HEK293 (cell line): ENCODE measurements around the gene LDB1.

Experiments
- BCL11A ChIP-seq: fragments of 450-650 bp; formaldehyde crosslinking; IDR thresholded peaks from 2 replicates; pipeline ENCODE4 v1.5.1; 2016; ENCODE audit warnings: low read depth, missing biosample characterization, missing genetic modification characterization
- EGR2 ChIP-seq: fragments of 450-650 bp; formaldehyde crosslinking; IDR thresholded peaks from 2 replicates; pipeline ENCODE4 v1.5.1; 2016; ENCODE audit warnings: low read depth, missing biosample characterization, missing genetic modification characterization
- GLIS2 ChIP-seq: fragments of 450-650 bp; formaldehyde crosslinking; IDR thresholded peaks from 2 replicates; pipeline ENCODE4 v1.5.1; 2016; ENCODE audit warnings: missing biosample characterization, missing genetic modification characterization
- IKZF3 ChIP-seq: fragments of 450-650 bp; IDR thresholded peaks from 2 replicates; pipeline ENCODE4 v1.5.0; 2018; ENCODE audit warnings: missing biosample characterization, mild to moderate bottlenecking, missing genetic modification characterization, moderate library complexity
- OSR2 ChIP-seq: fragments of 450-650 bp; formaldehyde crosslinking; IDR thresholded peaks from 2 replicates; pipeline ENCODE4 v1.5.1; 2016; ENCODE audit warnings: missing biosample characterization, missing genetic modification characterization
- SP2 ChIP-seq: fragments of 450-650 bp; formaldehyde crosslinking; IDR thresholded peaks from 2 replicates; pipeline ENCODE4 v1.5.1; 2016; ENCODE audit warnings: missing biosample characterization, missing genetic modification characterization
- SP7 ChIP-seq: fragments of 450-650 bp; formaldehyde crosslinking; IDR thresholded peaks from 2 replicates; pipeline ENCODE4 v1.5.1; 2016; ENCODE audit warnings: missing biosample characterization, missing genetic modification characterization
- ZBTB20 ChIP-seq: fragments of 450-650 bp; formaldehyde crosslinking; IDR thresholded peaks from 2 replicates; pipeline ENCODE4 v1.5.1; 2016; ENCODE audit warnings: missing biosample characterization, missing genetic modification characterization
- ZBTB48 ChIP-seq: fragments of 450-650 bp; formaldehyde crosslinking; IDR thresholded peaks from 2 replicates; pipeline ENCODE4 v1.5.1; 2016; ENCODE audit warnings: missing biosample characterization, missing genetic modification characterization
- ZBTB8A ChIP-seq: fragments of 450-650 bp; formaldehyde crosslinking; IDR thresholded peaks from 2 replicates; pipeline ENCODE4 v1.5.1; 2016; ENCODE audit warnings: missing biosample characterization, missing genetic modification characterization
- ZIC2 ChIP-seq: fragments of 450-650 bp; formaldehyde crosslinking; IDR thresholded peaks from 2 replicates; pipeline ENCODE4 v1.5.1; 2016; ENCODE audit warnings: missing biosample characterization, missing genetic modification characterization
- ZNF16 ChIP-seq: fragments of 450-650 bp; formaldehyde crosslinking; IDR thresholded peaks from 2 replicates; pipeline ENCODE4 v1.5.1; 2016; ENCODE audit warnings: low read depth, missing biosample characterization, missing genetic modification characterization
- ZNF174 ChIP-seq: fragments of 450-650 bp; formaldehyde crosslinking; IDR thresholded peaks from 2 replicates; pipeline ENCODE4 v1.5.0; 2017; ENCODE audit warnings: missing biosample characterization, mild to moderate bottlenecking, missing genetic modification characterization
- ZNF211 ChIP-seq: fragments of 450-650 bp; formaldehyde crosslinking; IDR thresholded peaks from 2 replicates; pipeline ENCODE4 v1.5.1; 2016; ENCODE audit warnings: low read depth, missing biosample characterization, missing genetic modification characterization
- ZNF223 ChIP-seq: fragments of 450-650 bp; formaldehyde crosslinking; IDR thresholded peaks from 2 replicates; pipeline ENCODE4 v1.5.1; 2016; ENCODE audit warnings: missing biosample characterization, missing genetic modification characterization
- ZNF24 ChIP-seq: fragments of 450-650 bp; formaldehyde crosslinking; IDR thresholded peaks from 2 replicates; pipeline ENCODE4 v1.5.1; 2016; ENCODE audit warnings: missing biosample characterization, missing genetic modification characterization
- ZNF366 ChIP-seq: fragments of 450-650 bp; formaldehyde crosslinking; conservative IDR thresholded peaks from 2 replicates; pipeline ENCODE4 v1.5.1; 2016; ENCODE audit warnings: missing biosample characterization, missing genetic modification characterization
- ZNF394 ChIP-seq: fragments of 450-650 bp; formaldehyde crosslinking; IDR thresholded peaks from 2 replicates; pipeline ENCODE4 v1.5.1; 2016; ENCODE audit warnings: missing biosample characterization, missing genetic modification characterization, mild to moderate bottlenecking, moderate library complexity, borderline replicate concordance
- ZNF48 ChIP-seq: fragments of 450-650 bp; formaldehyde crosslinking; IDR thresholded peaks from 2 replicates; pipeline ENCODE4 v1.5.1; 2016; ENCODE audit warnings: missing biosample characterization, missing genetic modification characterization
- ZNF561 ChIP-seq: fragments of 450-650 bp; IDR thresholded peaks from 2 replicates; pipeline ENCODE4 v1.5.1; 2018; ENCODE audit warnings: missing biosample characterization, missing genetic modification characterization, borderline replicate concordance
- ZNF600 ChIP-seq: fragments of 450-650 bp; formaldehyde crosslinking; IDR thresholded peaks from 2 replicates; pipeline ENCODE4 v1.5.1; 2016; ENCODE audit warnings: missing biosample characterization, missing genetic modification characterization
- ZNF610 ChIP-seq: fragments of 450-650 bp; formaldehyde crosslinking; IDR thresholded peaks from 2 replicates; pipeline ENCODE4 v1.5.1; 2016; ENCODE audit warnings: missing biosample characterization, missing genetic modification characterization, borderline replicate concordance
- ZNF626 ChIP-seq: fragments of 450-650 bp; sonication (Bioruptor Pico); formaldehyde crosslinking; IDR thresholded peaks from 2 replicates; pipeline ENCODE4 v1.5.1; 2018; ENCODE audit warnings: missing biosample characterization, missing genetic modification characterization, inconsistent platforms
- ZNF629 ChIP-seq: fragments of 450-650 bp; formaldehyde crosslinking; IDR thresholded peaks from 2 replicates; pipeline ENCODE4 v1.5.1; 2017; ENCODE audit warnings: missing biosample characterization, missing genetic modification characterization
- ZNF701 ChIP-seq: fragments of 450-650 bp; formaldehyde crosslinking; IDR thresholded peaks from 2 replicates; pipeline ENCODE4 v1.5.1; 2016; ENCODE audit warnings: missing biosample characterization, missing genetic modification characterization
- ZSCAN30 ChIP-seq: fragments of 450-650 bp; IDR thresholded peaks from 2 replicates; pipeline ENCODE4 v1.5.1; 2018; ENCODE audit warnings: missing biosample characterization, mild to moderate bottlenecking, missing genetic modification characterization, moderate library complexity
- ZXDB ChIP-seq: fragments of 450-650 bp; formaldehyde crosslinking; IDR thresholded peaks from 2 replicates; pipeline ENCODE4 v1.5.1; 2016; ENCODE audit warnings: missing biosample characterization, missing genetic modification characterization
- TF ChIP-seq, protein P1 (sequence below): fragments of 450-650 bp; formaldehyde crosslinking; IDR thresholded peaks from 2 replicates; pipeline ENCODE4 v1.5.1; 2017; ENCODE audit warnings: missing biosample characterization, missing genetic modification characterization
- TF ChIP-seq, protein P2 (sequence below): fragments of 450-650 bp; formaldehyde crosslinking; IDR thresholded peaks from 2 replicates; pipeline ENCODE4 v1.5.1; 2016; ENCODE audit warnings: missing biosample characterization, missing genetic modification characterization
- TF ChIP-seq, protein P3 (sequence below): fragments of 450-650 bp; formaldehyde crosslinking; IDR thresholded peaks from 2 replicates; pipeline ENCODE4 v1.5.1; 2017; ENCODE audit warnings: missing biosample characterization, missing genetic modification characterization
- TF ChIP-seq, protein P4 (sequence below): fragments of 450-650 bp; formaldehyde crosslinking; IDR thresholded peaks from 2 replicates; pipeline ENCODE4 v1.5.1; 2016; ENCODE audit warnings: missing biosample characterization, missing genetic modification characterization
- TF ChIP-seq, protein P5 (sequence below): fragments of 450-650 bp; formaldehyde crosslinking; optimal IDR thresholded peaks from 2 replicates; pipeline ENCODE3; 2016; ENCODE audit warnings: missing biosample characterization, mild to moderate bottlenecking, missing genetic modification characterization

The LDB1 gene

DNA sequence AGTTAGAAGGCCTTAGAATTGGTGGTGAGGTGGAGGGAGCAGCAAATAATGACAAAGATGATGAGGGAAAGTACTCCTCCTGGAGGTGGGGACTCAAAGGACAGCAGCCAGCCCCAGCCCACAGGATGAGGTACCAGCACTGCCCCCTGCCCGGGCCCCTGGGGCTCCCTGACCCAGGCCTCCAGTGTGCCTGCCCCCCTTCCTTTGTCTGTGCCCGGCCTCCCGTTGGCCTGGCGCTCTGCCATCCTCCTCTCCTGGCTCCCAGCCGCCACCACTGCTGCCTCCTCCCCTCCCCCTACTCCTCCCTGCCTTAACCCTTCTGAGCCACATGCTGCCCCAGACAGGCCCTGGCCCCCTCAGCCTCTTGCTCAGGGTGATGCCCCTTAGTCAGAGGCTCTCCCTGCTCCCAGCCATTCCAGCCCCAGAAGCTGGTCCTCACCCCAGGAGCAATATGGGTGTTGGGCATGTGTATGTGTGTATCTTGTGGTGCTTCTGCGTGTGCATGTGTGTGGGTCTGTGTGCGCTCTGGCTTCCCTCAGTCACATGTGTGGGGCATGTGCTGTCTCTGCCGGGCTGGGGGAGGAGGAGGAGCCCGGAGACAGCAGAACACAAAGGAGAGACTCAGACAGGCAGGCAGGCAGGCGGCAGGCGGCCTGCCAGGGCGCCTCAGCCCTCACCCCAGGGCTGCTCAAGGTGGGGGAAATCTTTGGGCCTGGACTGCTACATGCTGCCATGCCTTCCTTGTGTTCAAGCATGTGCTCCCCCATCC is 2.6 kb downstream of the LDB1 start (continued):
- TF ChIP-seq ZIC2 (peak; percentile 99), ZNF394 (tag by site-specific recombination) (peak; percentile 51; the same call in 1 of the 2 replicates), ZNF701 (tag by site-specific recombination) (peak; percentile 39; the same call in 1 of the 2 replicates), BCL11A (tag by site-specific recombination) (peak; percentile 89), ZNF16 (tag by site-specific recombination) (no peak), GLIS2 (peak; percentile 96), SP2 (tag by site-specific recombination) (peak; percentile 79), ZNF174 (tag by site-specific recombination) (no peak), ZNF600 (tag by site-specific recombination) (peak; percentile 100), ZXDB (tag by site-specific recombination) (peak; percentile 92), ZNF629 (tag by site-specific recombination) (peak; percentile 67; the same call in 1 of the 2 replicates), ZSCAN30 (tag by site-specific recombination) (peak; percentile 92), SP7 (tag by site-specific recombination) (peak; percentile 93), EGR2 (tag by site-specific recombination) (peak; percentile 55; the same call in 1 of the 2 replicates), ZNF48 (tag by site-specific recombination) (no peak), ZNF211 (tag by site-specific recombination) (no peak), ZNF561 (peak; percentile 76; the same call in 1 of the 2 replicates), IKZF3 (tag by site-specific recombination) (peak; percentile 85), ZNF366 (peak; percentile 87), ZBTB8A (tag by site-specific recombination) (peak; percentile 86), ZBTB48 (tag by site-specific recombination) (peak; percentile 98), ZNF223 (tag by site-specific recombination) (no peak), ZNF626 (tag by site-specific recombination) (no peak), OSR2 (tag by site-specific recombination) (peak; percentile 76), ZNF24 (tag by site-specific recombination) (peak; percentile 84), ZNF610 (tag by site-specific recombination) (peak; percentile 61; the same call in 1 of the 2 replicates), ZBTB20 (tag by site-specific recombination) (peak; percentile 95)
- TF ChIP-seq, protein P1, sequence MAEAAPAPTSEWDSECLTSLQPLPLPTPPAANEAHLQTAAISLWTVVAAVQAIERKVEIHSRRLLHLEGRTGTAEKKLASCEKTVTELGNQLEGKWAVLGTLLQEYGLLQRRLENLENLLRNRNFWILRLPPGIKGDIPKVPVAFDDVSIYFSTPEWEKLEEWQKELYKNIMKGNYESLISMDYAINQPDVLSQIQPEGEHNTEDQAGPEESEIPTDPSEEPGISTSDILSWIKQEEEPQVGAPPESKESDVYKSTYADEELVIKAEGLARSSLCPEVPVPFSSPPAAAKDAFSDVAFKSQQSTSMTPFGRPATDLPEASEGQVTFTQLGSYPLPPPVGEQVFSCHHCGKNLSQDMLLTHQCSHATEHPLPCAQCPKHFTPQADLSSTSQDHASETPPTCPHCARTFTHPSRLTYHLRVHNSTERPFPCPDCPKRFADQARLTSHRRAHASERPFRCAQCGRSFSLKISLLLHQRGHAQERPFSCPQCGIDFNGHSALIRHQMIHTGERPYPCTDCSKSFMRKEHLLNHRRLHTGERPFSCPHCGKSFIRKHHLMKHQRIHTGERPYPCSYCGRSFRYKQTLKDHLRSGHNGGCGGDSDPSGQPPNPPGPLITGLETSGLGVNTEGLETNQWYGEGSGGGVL (tag by site-specific recombination) = peak; percentile 97
- TF ChIP-seq, protein P2, sequence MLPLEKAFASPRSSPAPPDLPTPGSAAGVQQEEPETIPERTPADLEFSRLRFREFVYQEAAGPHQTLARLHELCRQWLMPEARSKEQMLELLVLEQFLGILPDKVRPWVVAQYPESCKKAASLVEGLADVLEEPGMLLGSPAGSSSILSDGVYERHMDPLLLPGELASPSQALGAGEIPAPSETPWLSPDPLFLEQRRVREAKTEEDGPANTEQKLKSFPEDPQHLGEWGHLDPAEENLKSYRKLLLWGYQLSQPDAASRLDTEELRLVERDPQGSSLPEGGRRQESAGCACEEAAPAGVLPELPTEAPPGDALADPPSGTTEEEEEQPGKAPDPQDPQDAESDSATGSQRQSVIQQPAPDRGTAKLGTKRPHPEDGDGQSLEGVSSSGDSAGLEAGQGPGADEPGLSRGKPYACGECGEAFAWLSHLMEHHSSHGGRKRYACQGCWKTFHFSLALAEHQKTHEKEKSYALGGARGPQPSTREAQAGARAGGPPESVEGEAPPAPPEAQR (tag by site-specific recombination) = peak; percentile 78; the same call in 1 of the 2 replicates
- TF ChIP-seq, protein P3, sequence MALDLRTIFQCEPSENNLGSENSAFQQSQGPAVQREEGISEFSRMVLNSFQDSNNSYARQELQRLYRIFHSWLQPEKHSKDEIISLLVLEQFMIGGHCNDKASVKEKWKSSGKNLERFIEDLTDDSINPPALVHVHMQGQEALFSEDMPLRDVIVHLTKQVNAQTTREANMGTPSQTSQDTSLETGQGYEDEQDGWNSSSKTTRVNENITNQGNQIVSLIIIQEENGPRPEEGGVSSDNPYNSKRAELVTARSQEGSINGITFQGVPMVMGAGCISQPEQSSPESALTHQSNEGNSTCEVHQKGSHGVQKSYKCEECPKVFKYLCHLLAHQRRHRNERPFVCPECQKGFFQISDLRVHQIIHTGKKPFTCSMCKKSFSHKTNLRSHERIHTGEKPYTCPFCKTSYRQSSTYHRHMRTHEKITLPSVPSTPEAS (tag by site-specific recombination) = peak; percentile 59; the same call in 1 of the 2 replicates
- TF ChIP-seq, protein P4, sequence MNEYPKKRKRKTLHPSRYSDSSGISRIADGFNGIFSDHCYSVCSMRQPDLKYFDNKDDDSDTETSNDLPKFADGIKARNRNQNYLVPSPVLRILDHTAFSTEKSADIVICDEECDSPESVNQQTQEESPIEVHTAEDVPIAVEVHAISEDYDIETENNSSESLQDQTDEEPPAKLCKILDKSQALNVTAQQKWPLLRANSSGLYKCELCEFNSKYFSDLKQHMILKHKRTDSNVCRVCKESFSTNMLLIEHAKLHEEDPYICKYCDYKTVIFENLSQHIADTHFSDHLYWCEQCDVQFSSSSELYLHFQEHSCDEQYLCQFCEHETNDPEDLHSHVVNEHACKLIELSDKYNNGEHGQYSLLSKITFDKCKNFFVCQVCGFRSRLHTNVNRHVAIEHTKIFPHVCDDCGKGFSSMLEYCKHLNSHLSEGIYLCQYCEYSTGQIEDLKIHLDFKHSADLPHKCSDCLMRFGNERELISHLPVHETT (tag by site-specific recombination) = 0 out of 2 replicates have a peak, but pooled peaks have one; percentile 49
- TF ChIP-seq, protein P5, sequence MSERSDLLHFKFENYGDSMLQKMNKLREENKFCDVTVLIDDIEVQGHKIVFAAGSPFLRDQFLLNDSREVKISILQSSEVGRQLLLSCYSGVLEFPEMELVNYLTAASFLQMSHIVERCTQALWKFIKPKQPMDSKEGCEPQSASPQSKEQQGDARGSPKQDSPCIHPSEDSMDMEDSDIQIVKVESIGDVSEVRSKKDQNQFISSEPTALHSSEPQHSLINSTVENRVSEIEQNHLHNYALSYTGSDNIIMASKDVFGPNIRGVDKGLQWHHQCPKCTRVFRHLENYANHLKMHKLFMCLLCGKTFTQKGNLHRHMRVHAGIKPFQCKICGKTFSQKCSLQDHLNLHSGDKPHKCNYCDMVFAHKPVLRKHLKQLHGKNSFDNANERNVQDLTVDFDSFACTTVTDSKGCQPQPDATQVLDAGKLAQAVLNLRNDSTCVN (tag by site-specific recombination) = peak; percentile 40
